PC-3 (cell line): ENCODE measurements around the gene LRRC7. TPM values are rescaled to one million over a fixed set of nuclear protein-coding genes. Genes with fewer than 3 reads are reported as not detected.

Experiments
- ATAC-seq: fragments of 200-7000 bp; cut with Tn5 transposase; 2 replicates; pipeline ENCODE4 v1.9.1; 2020; ENCODE audit warnings: mild to moderate bottlenecking, moderate library complexity
- BruUV-seq: library from RNA; stranded (reverse); fragments of 400-500 nt; replicated peaks from 2 replicates; lab custom pipeline; 2021; lab: Mats Ljungman, UMichigan
- CTCF ChIA-PET: fragments of 300-600 bp; sonication (Branson Sonifier 250); formaldehyde crosslinking; loops from one replicate; lab custom pipeline; 2022; ENCODE audit warnings: antibody characterized with exemption; lab: Charles Lee
- POLR2A ChIA-PET: fragments of 300-600 bp; sonication (Branson Sonifier 250); formaldehyde crosslinking; loops from one replicate; lab custom pipeline; 2022; ENCODE audit warnings: antibody characterized with exemption; ENCODE audit not compliant: unreplicated experiment; lab: Charles Lee
- DNase-seq: peaks from one replicate; pipeline ENCODE4 v3.0.0-alpha.2; 2015
- H2AFZ ChIP-seq: fragments of 300-600 bp; sonication (generic); 2 replicates; pipeline ENCODE4 v1.6.0; 2016; ENCODE audit warnings: antibody characterized with exemption, low read length
- H3F3A ChIP-seq: fragments of 300-600 bp; sonication (generic); one replicate; pipeline ENCODE4 v1.6.0; 2017; ENCODE audit warnings: antibody characterized with exemption, low read length, control low read depth, mild to moderate bottlenecking; ENCODE audit not compliant: unreplicated experiment
- H3K27ac ChIP-seq: fragments of 300-600 bp; sonication (generic); 2 replicates; pipeline ENCODE4 v1.5.1; 2016; ENCODE audit warnings: mild to moderate bottlenecking, low read length
- H3K27me3 ChIP-seq: fragments of 300-600 bp; sonication (generic); 2 replicates; pipeline ENCODE4 v1.6.1; 2016; ENCODE audit warnings: low read length, mixed read lengths
- H3K36me3 ChIP-seq: fragments of 300-600 bp; sonication (generic); 2 replicates; pipeline ENCODE4 v1.6.1; 2016; ENCODE audit warnings: low read depth, mixed run types, low read length, mixed read lengths
- H3K4me1 ChIP-seq: fragments of 300-600 bp; sonication (generic); 2 replicates; pipeline ENCODE4 v1.5.1; 2016; ENCODE audit warnings: low read length; ENCODE audit not compliant: insufficient read depth
- H3K4me2 ChIP-seq: fragments of 300-600 bp; sonication (generic); 2 replicates; pipeline ENCODE4 v1.6.0; 2016; ENCODE audit warnings: low read length
- H3K4me3 ChIP-seq: fragments of 300-600 bp; sonication (generic); 2 replicates; pipeline ENCODE4 v1.5.1; 2016; ENCODE audit warnings: mild to moderate bottlenecking, low read length, mixed read lengths
- H3K79me2 ChIP-seq: fragments of 300-600 bp; sonication (generic); 2 replicates; pipeline ENCODE4 v1.6.1; 2017; ENCODE audit warnings: low read length, mixed read lengths
- H3K9ac ChIP-seq: fragments of 300-600 bp; sonication (generic); 2 replicates; pipeline ENCODE4 v1.6.0; 2016; ENCODE audit warnings: mild to moderate bottlenecking, low read length
- H3K9me2 ChIP-seq: fragments of 300-600 bp; sonication (generic); replicated peaks from 2 replicates; pipeline ENCODE4 v1.6.1; 2016; ENCODE audit warnings: mixed run types, low read length, mixed read lengths
- H3K9me3 ChIP-seq: fragments of 300-600 bp; sonication (generic); 2 replicates; pipeline ENCODE4 v1.6.1; 2016; ENCODE audit warnings: low read length, mixed read lengths
- H4K20me1 ChIP-seq: fragments of 300-600 bp; sonication (generic); 2 replicates; pipeline ENCODE4 v1.6.1; 2016; ENCODE audit warnings: low read length, mixed read lengths
- EZH2 ChIP-seq: fragments of 300-600 bp; sonication (generic); IDR thresholded peaks from one replicate; pipeline ENCODE4 v1.6.1; 2017; ENCODE audit warnings: antibody characterized with exemption, mild to moderate bottlenecking, low read length; ENCODE audit not compliant: unreplicated experiment
- EZH2phosphoT487 ChIP-seq: fragments of 300-600 bp; sonication (generic); IDR thresholded peaks from 2 replicates; pipeline ENCODE4 v1.6.1; 2018; ENCODE audit warnings: mild to moderate bottlenecking, antibody characterized with exemption, low read length, borderline replicate concordance
- intact Hi-C: fragments of 100-400 bp; cut with micrococcal nuclease; formaldehyde crosslinking; loops from 2 replicates; pipeline ENCODE4 v1.9.0; 2023
- total RNA-seq: library from RNA; depleted of rRNA; stranded (reverse); fragments of >200 nt; gene quantifications from 2 replicates; pipeline ENCODE4 v1.2.3, GENCODE V29; 2014
- TF ChIP-seq, protein P1 (sequence below): fragments of 300-600 bp; sonication (generic); conservative IDR thresholded peaks from 2 replicates; pipeline ENCODE4 v1.5.1; 2017; ENCODE audit warnings: antibody characterized with exemption, low read depth, mild to moderate bottlenecking, low read length

LRRC7 gene
- total RNA-seq, 1 experiment from 2014 or later: 0.04 TPM

DNA sequence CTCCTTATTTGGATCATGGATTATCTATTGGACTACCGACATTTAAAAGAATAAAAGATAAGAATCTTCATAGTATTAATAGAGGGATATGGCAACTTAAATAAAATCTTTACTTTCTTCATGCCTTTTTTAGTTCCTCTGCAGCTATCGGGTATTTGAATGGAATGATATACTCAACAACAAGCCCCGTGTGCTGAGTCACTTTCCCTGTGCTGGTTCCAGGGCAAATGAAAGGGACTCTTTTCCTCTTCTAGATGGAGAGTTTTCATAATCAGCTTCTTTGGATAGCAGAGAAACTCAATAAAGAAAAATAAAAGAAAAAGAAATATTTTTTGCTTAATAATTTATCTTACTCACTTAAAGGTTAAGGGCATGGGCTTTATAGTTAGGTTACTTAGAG, 423.9 kb downstream of the LRRC7 start:
- Histone ChIP-seq H3K9me2 (no peaks in the 10 kb centered on the region), H2AFZ (no peak overlapping the region), H3K4me3 (no peak overlapping the region), H3K27ac (no peak overlapping the region), H4K20me1 (no peaks in the 10 kb centered on the region), H3K27me3 (peaks cover 5% of the 10 kb centered on the region; the same call in 1 of the 2 replicates), H3K4me1 (no peaks in the 10 kb centered on the region), H3K9ac (no peak overlapping the region), H3K4me2 (no peak overlapping the region), H3K9me3 (no peaks in the 10 kb centered on the region), H3F3A (no peaks in the 10 kb centered on the region), H3K79me2 (no peaks in the 10 kb centered on the region), H3K36me3 (no peaks in the 10 kb centered on the region)
- ATAC-seq (no peak), DNase-seq (no peak)
- TF ChIP-seq, protein P1, sequence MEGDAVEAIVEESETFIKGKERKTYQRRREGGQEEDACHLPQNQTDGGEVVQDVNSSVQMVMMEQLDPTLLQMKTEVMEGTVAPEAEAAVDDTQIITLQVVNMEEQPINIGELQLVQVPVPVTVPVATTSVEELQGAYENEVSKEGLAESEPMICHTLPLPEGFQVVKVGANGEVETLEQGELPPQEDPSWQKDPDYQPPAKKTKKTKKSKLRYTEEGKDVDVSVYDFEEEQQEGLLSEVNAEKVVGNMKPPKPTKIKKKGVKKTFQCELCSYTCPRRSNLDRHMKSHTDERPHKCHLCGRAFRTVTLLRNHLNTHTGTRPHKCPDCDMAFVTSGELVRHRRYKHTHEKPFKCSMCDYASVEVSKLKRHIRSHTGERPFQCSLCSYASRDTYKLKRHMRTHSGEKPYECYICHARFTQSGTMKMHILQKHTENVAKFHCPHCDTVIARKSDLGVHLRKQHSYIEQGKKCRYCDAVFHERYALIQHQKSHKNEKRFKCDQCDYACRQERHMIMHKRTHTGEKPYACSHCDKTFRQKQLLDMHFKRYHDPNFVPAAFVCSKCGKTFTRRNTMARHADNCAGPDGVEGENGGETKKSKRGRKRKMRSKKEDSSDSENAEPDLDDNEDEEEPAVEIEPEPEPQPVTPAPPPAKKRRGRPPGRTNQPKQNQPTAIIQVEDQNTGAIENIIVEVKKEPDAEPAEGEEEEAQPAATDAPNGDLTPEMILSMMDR: no peak
- TF ChIP-seq EZH2phosphoT487 (no peak), EZH2 (no peak)
- BruUV-seq: no TSS peak
- CTCF ChIA-PET: no interaction called here
- POLR2A ChIA-PET: no interaction called here
- intact Hi-C loops: no loop called here

GRCh38 chr1:69992594-69992993, 424.9 kb downstream of the LRRC7 start:
- Histone ChIP-seq H4K20me1 (no peaks in the 10 kb centered on the region), H3K9ac (no peak overlapping the region), H3F3A (no peaks in the 10 kb centered on the region), H3K9me3 (no peaks in the 10 kb centered on the region), H3K79me2 (no peaks in the 10 kb centered on the region), H3K4me1 (no peaks in the 10 kb centered on the region), H3K4me3 (no peak overlapping the region), H3K4me2 (no peak overlapping the region), H2AFZ (no peak overlapping the region), H3K27ac (no peak overlapping the region), H3K27me3 (peaks cover 5% of the 10 kb centered on the region; the same call in 1 of the 2 replicates), H3K36me3 (no peaks in the 10 kb centered on the region), H3K9me2 (no peaks in the 10 kb centered on the region)
- ATAC-seq (no peak), DNase-seq (no peak)
- ChIA-PET POLR2A (no interaction called here), CTCF (no interaction called here)
- no TSS peak for BruUV-seq
- intact Hi-C loops: no loop called here
- no peak for TF ChIP-seq EZH2
- no peak for TF ChIP-seq EZH2phosphoT487
- TF ChIP-seq, protein P1: no peak

DNA sequence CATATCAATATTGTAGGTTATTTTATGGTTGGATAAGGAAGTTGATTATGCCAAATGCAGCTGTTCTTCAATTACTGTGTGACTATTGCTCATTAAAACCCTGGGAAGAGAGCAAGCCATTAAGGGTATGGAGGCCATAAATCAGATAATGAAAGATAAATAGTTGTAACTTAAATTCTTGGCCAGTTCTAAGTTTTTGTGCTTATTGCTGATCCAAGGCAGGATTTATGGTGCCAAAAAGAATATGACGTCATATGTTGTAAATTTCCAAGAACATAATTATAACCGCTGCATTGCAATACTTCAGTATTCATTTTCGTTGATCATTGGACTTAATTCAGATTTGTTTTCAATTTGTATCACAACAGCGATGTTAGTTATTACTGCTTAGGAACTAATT, 426.1 kb downstream of the LRRC7 start:
- Histone ChIP-seq H2AFZ (no peak overlapping the region), H4K20me1 (no peaks in the 10 kb centered on the region), H3K4me1 (no peaks in the 10 kb centered on the region), H3K9ac (no peak overlapping the region), H3K27me3 (peaks cover 10% of the 10 kb centered on the region; the same call in 1 of the 2 replicates), H3K9me3 (no peaks in the 10 kb centered on the region), H3K9me2 (no peaks in the 10 kb centered on the region), H3K36me3 (no peaks in the 10 kb centered on the region), H3K4me2 (no peak overlapping the region), H3F3A (no peaks in the 10 kb centered on the region), H3K4me3 (no peak overlapping the region), H3K27ac (no peak overlapping the region), H3K79me2 (no peaks in the 10 kb centered on the region)
- CTCF ChIA-PET: no interaction called here
- ATAC-seq (no peak), DNase-seq (no peak)
- no TSS peak for BruUV-seq
- TF ChIP-seq EZH2: no peak
- TF ChIP-seq, protein P1: no peak
- TF ChIP-seq EZH2phosphoT487: no peak
- POLR2A ChIA-PET: no interaction called here
- intact Hi-C loops: no loop called here
